WTC11 (cell line): ENCODE data around the gene KERA.

Experiments
- ETV6 ChIP-seq: sonication (generic); formaldehyde crosslinking; IDR thresholded peaks from 2 replicates; pipeline ENCODE4 v1.8.1; 2022; ENCODE audit warnings: mild to moderate bottlenecking, missing genetic modification reagents
- JUN ChIP-seq: sonication (generic); formaldehyde crosslinking; IDR thresholded peaks from 2 replicates; pipeline ENCODE4 v1.8.0; 2023; ENCODE audit warnings: mild to moderate bottlenecking, missing genetic modification reagents
- NFE2L1 ChIP-seq: sonication (generic); formaldehyde crosslinking; IDR thresholded peaks from 2 replicates; pipeline ENCODE4 v1.8.1; 2023; ENCODE audit warnings: missing genetic modification reagents
- SP1 ChIP-seq: sonication (generic); formaldehyde crosslinking; conservative IDR thresholded peaks from 2 replicates; pipeline ENCODE4 v1.8.1; 2022; ENCODE audit warnings: missing genetic modification reagents
- ZNF138 ChIP-seq: sonication (generic); formaldehyde crosslinking; conservative IDR thresholded peaks from 2 replicates; pipeline ENCODE4 v1.8.1; 2022; ENCODE audit warnings: mild to moderate bottlenecking, moderate library complexity, missing genetic modification reagents
- TF ChIP-seq, protein P1 (sequence below): fragments of 200-600 bp; IDR thresholded peaks from 2 replicates; pipeline ENCODE4 v1.8.0; 2022; ENCODE audit warnings: antibody characterized with exemption
- TF ChIP-seq, protein P2 (sequence below): sonication (generic); formaldehyde crosslinking; IDR thresholded peaks from 2 replicates; pipeline ENCODE4 v1.8.1; 2023; ENCODE audit warnings: mild to moderate bottlenecking, missing genetic modification reagents, borderline replicate concordance
- TF ChIP-seq, protein P3 (sequence below): sonication (generic); formaldehyde crosslinking; IDR thresholded peaks from 2 replicates; pipeline ENCODE4 v1.8.0; 2023; ENCODE audit warnings: missing genetic modification reagents, mild to moderate bottlenecking, borderline replicate concordance

DNA sequence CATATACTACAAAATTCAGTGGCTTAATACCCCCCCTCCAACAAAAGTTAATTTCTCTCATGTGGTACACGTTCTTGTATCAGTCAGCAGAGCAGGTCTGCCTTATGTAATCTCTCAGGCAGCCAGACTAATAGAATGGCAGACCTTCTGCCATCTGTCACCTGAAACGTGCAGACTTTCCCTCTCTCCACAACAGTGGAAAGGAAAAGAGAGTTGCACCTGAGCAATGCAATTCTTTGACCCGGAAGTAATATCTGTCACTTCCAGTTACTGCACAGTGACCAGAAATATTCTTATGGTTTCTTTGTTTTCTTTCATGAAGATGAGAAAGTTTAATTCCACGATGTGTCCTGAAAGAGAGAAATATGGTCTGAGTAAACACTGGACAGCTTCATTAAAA is 14.4 kb downstream of the KERA start:
- TF ChIP-seq, protein P1, sequence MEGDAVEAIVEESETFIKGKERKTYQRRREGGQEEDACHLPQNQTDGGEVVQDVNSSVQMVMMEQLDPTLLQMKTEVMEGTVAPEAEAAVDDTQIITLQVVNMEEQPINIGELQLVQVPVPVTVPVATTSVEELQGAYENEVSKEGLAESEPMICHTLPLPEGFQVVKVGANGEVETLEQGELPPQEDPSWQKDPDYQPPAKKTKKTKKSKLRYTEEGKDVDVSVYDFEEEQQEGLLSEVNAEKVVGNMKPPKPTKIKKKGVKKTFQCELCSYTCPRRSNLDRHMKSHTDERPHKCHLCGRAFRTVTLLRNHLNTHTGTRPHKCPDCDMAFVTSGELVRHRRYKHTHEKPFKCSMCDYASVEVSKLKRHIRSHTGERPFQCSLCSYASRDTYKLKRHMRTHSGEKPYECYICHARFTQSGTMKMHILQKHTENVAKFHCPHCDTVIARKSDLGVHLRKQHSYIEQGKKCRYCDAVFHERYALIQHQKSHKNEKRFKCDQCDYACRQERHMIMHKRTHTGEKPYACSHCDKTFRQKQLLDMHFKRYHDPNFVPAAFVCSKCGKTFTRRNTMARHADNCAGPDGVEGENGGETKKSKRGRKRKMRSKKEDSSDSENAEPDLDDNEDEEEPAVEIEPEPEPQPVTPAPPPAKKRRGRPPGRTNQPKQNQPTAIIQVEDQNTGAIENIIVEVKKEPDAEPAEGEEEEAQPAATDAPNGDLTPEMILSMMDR = no peak
- TF ChIP-seq SP1 (CRISPR knock-in tag) (no peak), ZNF138 (CRISPR knock-in tag) (no peak), ETV6 (no peak), NFE2L1 (CRISPR knock-in tag) (no peak), JUN (CRISPR knock-in tag) (no peak)
- TF ChIP-seq, protein P2, sequence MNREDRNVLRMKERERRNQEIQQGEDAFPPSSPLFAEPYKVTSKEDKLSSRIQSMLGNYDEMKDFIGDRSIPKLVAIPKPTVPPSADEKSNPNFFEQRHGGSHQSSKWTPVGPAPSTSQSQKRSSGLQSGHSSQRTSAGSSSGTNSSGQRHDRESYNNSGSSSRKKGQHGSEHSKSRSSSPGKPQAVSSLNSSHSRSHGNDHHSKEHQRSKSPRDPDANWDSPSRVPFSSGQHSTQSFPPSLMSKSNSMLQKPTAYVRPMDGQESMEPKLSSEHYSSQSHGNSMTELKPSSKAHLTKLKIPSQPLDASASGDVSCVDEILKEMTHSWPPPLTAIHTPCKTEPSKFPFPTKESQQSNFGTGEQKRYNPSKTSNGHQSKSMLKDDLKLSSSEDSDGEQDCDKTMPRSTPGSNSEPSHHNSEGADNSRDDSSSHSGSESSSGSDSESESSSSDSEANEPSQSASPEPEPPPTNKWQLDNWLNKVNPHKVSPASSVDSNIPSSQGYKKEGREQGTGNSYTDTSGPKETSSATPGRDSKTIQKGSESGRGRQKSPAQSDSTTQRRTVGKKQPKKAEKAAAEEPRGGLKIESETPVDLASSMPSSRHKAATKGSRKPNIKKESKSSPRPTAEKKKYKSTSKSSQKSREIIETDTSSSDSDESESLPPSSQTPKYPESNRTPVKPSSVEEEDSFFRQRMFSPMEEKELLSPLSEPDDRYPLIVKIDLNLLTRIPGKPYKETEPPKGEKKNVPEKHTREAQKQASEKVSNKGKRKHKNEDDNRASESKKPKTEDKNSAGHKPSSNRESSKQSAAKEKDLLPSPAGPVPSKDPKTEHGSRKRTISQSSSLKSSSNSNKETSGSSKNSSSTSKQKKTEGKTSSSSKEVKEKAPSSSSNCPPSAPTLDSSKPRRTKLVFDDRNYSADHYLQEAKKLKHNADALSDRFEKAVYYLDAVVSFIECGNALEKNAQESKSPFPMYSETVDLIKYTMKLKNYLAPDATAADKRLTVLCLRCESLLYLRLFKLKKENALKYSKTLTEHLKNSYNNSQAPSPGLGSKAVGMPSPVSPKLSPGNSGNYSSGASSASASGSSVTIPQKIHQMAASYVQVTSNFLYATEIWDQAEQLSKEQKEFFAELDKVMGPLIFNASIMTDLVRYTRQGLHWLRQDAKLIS = no peak
- TF ChIP-seq, protein P3, sequence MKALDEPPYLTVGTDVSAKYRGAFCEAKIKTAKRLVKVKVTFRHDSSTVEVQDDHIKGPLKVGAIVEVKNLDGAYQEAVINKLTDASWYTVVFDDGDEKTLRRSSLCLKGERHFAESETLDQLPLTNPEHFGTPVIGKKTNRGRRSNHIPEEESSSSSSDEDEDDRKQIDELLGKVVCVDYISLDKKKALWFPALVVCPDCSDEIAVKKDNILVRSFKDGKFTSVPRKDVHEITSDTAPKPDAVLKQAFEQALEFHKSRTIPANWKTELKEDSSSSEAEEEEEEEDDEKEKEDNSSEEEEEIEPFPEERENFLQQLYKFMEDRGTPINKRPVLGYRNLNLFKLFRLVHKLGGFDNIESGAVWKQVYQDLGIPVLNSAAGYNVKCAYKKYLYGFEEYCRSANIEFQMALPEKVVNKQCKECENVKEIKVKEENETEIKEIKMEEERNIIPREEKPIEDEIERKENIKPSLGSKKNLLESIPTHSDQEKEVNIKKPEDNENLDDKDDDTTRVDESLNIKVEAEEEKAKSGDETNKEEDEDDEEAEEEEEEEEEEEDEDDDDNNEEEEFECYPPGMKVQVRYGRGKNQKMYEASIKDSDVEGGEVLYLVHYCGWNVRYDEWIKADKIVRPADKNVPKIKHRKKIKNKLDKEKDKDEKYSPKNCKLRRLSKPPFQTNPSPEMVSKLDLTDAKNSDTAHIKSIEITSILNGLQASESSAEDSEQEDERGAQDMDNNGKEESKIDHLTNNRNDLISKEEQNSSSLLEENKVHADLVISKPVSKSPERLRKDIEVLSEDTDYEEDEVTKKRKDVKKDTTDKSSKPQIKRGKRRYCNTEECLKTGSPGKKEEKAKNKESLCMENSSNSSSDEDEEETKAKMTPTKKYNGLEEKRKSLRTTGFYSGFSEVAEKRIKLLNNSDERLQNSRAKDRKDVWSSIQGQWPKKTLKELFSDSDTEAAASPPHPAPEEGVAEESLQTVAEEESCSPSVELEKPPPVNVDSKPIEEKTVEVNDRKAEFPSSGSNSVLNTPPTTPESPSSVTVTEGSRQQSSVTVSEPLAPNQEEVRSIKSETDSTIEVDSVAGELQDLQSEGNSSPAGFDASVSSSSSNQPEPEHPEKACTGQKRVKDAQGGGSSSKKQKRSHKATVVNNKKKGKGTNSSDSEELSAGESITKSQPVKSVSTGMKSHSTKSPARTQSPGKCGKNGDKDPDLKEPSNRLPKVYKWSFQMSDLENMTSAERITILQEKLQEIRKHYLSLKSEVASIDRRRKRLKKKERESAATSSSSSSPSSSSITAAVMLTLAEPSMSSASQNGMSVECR (CRISPR knock-in tag) = no peak
